Ovary (tissue), 3 donors: ENCODE results near the gene WNK2.

ENCODE experiments used
- CTCF ChIP-seq, 3 donors: fragments of 450-650 bp in 2 of 3; fragments of 200-600 bp in 1 of 3; IDR thresholded peaks; one replicate each; pipeline versions ENCODE4 v1.5.1 to v1.8.0; 2016 to 2022; ENCODE audit warnings: antibody characterized with exemption in 3 of 3, mild to moderate bottlenecking in 1 of 3
- POLR2A ChIP-seq: fragments of 450-650 bp; IDR thresholded peaks from one replicate; pipeline ENCODE4 v1.6.1; 2017; ENCODE audit warnings: antibody characterized with exemption, mild to moderate bottlenecking, moderate library complexity
- donor health status: DM: no; HTN: no; CAD: no.

GRCh38 chr9:93364734-93365426 lies 180.9 kb downstream of the WNK2 start:
- TF ChIP-seq CTCF (IDR thresholded peaks at IDR 0.05) (no peak), POLR2A (no peak)
